ENCODE measurements around the gene PACSIN3. TPM values are rescaled to one million over a fixed set of nuclear protein-coding genes. Genes with fewer than 3 reads are reported as not detected.

PACSIN3 gene
- polyA plus RNA-seq, 1 experiment: 15.3 TPM

DNA sequence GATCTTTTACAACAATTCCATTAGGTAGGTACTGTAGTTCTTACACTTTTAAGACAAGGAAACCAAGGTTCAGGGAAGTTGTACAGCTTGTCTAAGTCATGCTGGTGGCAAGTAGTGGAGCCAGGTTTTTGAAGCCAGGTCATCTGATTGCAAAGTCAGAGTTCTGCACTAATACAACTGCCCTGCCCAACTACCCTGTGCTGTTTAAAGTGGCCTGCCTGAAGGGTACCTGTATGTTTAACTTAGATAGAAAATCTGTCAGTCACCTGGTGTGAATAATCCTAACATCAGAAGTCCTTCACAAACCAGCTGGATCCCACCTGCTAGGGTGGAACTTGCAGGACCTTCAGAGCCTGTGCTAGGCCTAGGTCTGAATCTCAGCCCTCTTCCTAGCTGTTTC lies 53.7 kb downstream of the PACSIN3 start:
- no peaks in the 10 kb centered on the region for H3K27me3 ChIP-seq (ENCODE audit: control insufficient read depth, insufficient read depth, low read length)
- DNase-seq (ENCODE audit: low read depth, low spot score): no peak
- TF ChIP-seq, protein P1, sequence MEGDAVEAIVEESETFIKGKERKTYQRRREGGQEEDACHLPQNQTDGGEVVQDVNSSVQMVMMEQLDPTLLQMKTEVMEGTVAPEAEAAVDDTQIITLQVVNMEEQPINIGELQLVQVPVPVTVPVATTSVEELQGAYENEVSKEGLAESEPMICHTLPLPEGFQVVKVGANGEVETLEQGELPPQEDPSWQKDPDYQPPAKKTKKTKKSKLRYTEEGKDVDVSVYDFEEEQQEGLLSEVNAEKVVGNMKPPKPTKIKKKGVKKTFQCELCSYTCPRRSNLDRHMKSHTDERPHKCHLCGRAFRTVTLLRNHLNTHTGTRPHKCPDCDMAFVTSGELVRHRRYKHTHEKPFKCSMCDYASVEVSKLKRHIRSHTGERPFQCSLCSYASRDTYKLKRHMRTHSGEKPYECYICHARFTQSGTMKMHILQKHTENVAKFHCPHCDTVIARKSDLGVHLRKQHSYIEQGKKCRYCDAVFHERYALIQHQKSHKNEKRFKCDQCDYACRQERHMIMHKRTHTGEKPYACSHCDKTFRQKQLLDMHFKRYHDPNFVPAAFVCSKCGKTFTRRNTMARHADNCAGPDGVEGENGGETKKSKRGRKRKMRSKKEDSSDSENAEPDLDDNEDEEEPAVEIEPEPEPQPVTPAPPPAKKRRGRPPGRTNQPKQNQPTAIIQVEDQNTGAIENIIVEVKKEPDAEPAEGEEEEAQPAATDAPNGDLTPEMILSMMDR (IDR thresholded peaks at IDR 0.05; ENCODE audit: low read depth, low read length): no peak
- no peak overlapping the region for H3K27ac ChIP-seq (ENCODE audit: low read depth, low read length)
- POLR2A ChIA-PET: no interaction called here
- no peak overlapping the region for H3K4me3 ChIP-seq (ENCODE audit: low read depth, low read length)
- no peaks in the 10 kb centered on the region for H3K9me3 ChIP-seq (ENCODE audit: control insufficient read depth, insufficient read depth, low read length)
- CTCF ChIA-PET: no interaction called here

DNA sequence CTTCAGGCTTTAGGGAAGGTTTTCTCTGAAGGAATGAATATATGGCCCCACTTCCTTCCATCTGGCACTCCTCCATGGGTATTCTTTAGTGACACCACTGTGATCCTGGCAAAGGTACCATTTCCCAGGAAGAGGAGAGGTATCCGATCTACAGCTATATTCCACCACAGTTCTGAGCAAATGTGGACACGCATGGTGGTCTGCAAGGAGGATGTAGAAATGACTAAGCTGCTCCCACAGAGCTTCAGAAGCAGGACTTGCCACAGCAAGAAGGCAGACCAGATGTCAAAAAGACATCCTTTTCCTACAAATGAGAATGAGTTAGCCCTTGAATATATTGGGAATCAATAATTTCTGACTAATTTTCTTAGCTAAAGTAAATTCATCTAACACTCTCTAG lies 55.1 kb downstream of the PACSIN3 start:
- no peaks in the 10 kb centered on the region for H3K9me3 ChIP-seq (ENCODE audit: control insufficient read depth, insufficient read depth, low read length)
- no peak for DNase-seq (ENCODE audit: low read depth, low spot score)
- TF ChIP-seq, protein P1 (IDR thresholded peaks at IDR 0.05; ENCODE audit: low read depth, low read length): no peak
- no peak overlapping the region for H3K4me3 ChIP-seq (ENCODE audit: low read depth, low read length)
- no peaks in the 10 kb centered on the region for H3K27me3 ChIP-seq (ENCODE audit: control insufficient read depth, insufficient read depth, low read length)
- CTCF ChIA-PET: interaction anchor here (1.0 kb wide), 1 partner anchor 22 kb away, joined by 3 read pairs; no protein-coding TSS in a partner anchor
- POLR2A ChIA-PET: no interaction called here
- H3K27ac ChIP-seq (ENCODE audit: low read depth, low read length): no peak overlapping the region

DNA sequence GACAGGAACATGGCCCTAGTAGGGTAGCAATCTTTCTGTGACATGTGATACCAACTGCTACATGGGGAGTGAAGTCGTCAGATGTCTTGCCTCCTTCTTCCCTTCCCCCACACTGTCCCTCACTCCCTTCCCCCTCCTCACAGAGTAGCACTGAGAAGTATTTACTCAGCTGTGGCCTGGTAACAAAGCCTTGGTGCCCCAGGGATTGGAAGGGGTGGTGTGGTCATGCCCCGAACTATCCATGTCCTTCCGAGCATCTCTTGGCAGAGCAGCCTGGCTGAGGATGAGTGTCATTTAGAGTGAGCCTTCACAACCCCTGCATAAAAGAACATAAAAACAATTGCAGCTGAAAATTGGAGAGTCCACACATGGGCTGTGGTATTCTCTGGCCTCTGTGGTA lies 55.7 kb downstream of the PACSIN3 start:
- POLR2A ChIA-PET: no interaction called here
- DNase-seq (ENCODE audit: low read depth, low spot score): no peak
- TF ChIP-seq, protein P1 (IDR thresholded peaks at IDR 0.05; ENCODE audit: low read depth, low read length): no peak
- H3K4me3 ChIP-seq (ENCODE audit: low read depth, low read length): no peak overlapping the region
- H3K27ac ChIP-seq (ENCODE audit: low read depth, low read length): no peak overlapping the region
- CTCF ChIA-PET: interaction anchor here (1.0 kb wide), 1 partner anchor 22 kb away, joined by 3 read pairs; no protein-coding TSS in a partner anchor
- no peaks in the 10 kb centered on the region for H3K27me3 ChIP-seq (ENCODE audit: control insufficient read depth, insufficient read depth, low read length)
- H3K9me3 ChIP-seq (ENCODE audit: control insufficient read depth, insufficient read depth, low read length): no peaks in the 10 kb centered on the region

Small RNAs within 50 kb of the gene (small RNA-seq; reads per million reads assigned to genes)
- gene MIR6745 (ENCODE audit: insufficient read length, low read depth): not detected

Other genes starting within 250 kb of the PACSIN3 start
- gene CSTPP1, start 249.7 kb downstream of the PACSIN3 start, polyA plus RNA-seq (2011; rRNA removed): 30.2 and 38.7 TPM in 2 replicates
- gene ARFGAP2, start 9.6 kb downstream of the PACSIN3 start, polyA plus RNA-seq (2011; rRNA removed): 38.6 and 44.4 TPM in 2 replicates
- gene DDB2, start 28.5 kb upstream of the PACSIN3 start, polyA plus RNA-seq (2011; rRNA removed): 47.3 and 48.1 TPM in 2 replicates
- gene ACP2, start 62.4 kb upstream of the PACSIN3 start, polyA plus RNA-seq (2011; rRNA removed): 20.8 and 25.1 TPM in 2 replicates
- 21.9 and 27.2 TPM in 2 replicates for gene NR1H3, start 71.6 kb upstream of the PACSIN3 start, polyA plus RNA-seq (2011; rRNA removed)
- gene MADD, start 83.7 kb upstream of the PACSIN3 start, polyA plus RNA-seq (2011; rRNA removed): 10.5 and 20.9 TPM in 2 replicates
- gene MYBPC3, start 166.3 kb upstream of the PACSIN3 start, polyA plus RNA-seq (2011; rRNA removed): not detected in 2 replicates
- not detected in 2 replicates for gene SPI1, start 192.1 kb upstream of the PACSIN3 start, polyA plus RNA-seq (2011; rRNA removed)
- 54.4 and 65.9 TPM in 2 replicates for gene SLC39A13, start 222.2 kb upstream of the PACSIN3 start, polyA plus RNA-seq (2011; rRNA removed)
- gene PSMC3, start 240.0 kb upstream of the PACSIN3 start, polyA plus RNA-seq (2011; rRNA removed): 211 and 290 TPM in 2 replicates

Measured in AG04450 (cell line).